CD8-positive, alpha-beta memory T cell (primary cell): ENCODE results near the gene SIM1. TPM values are rescaled to one million over a fixed set of nuclear protein-coding genes. Genes with fewer than 3 reads are reported as not detected.

Experiments used
- CTCF ChIA-PET: fragments of 350-600 bp; sonication (Branson Sonifier 250); formaldehyde crosslinking; loops from one replicate; lab custom pipeline; 2021; ENCODE audit warnings: antibody characterized with exemption; lab: Charles Lee
- POLR2A ChIA-PET: fragments of 350-600 bp; sonication (Branson Sonifier 250); formaldehyde crosslinking; loops from one replicate; lab custom pipeline; 2021; ENCODE audit warnings: antibody characterized with exemption; lab: Charles Lee
- DNase-seq, 5 donors: peaks; one replicate each; pipeline versions ENCODE4 v3.0.0 to v3.0.0-alpha.2; 2020 to 2022; ENCODE audit warnings: mixed read lengths in 1 of 5
- H3K27ac ChIP-seq: one replicate; pipeline ENCODE4 v1.7.0; 2013; ENCODE audit warnings: low read depth, mild to moderate bottlenecking, low read length, moderate library complexity
- H3K27me3 ChIP-seq: 2 replicates; pipeline ENCODE4 v1.7.0; 2013; ENCODE audit warnings: low read length, mild to moderate bottlenecking; ENCODE audit not compliant: insufficient read depth, poor library complexity, severe bottlenecking
- H3K36me3 ChIP-seq: 2 replicates; pipeline ENCODE4 v1.7.0; 2013; ENCODE audit warnings: mild to moderate bottlenecking, low read length, moderate library complexity; ENCODE audit not compliant: insufficient read depth
- H3K4me1 ChIP-seq: 2 replicates; pipeline ENCODE4 v1.7.0; 2013; ENCODE audit warnings: mild to moderate bottlenecking, low read length, moderate library complexity; ENCODE audit not compliant: insufficient read depth
- H3K4me3 ChIP-seq: 2 replicates; pipeline ENCODE4 v1.7.0; 2013; ENCODE audit warnings: mild to moderate bottlenecking, low read length
- H3K9me3 ChIP-seq: 2 replicates; pipeline ENCODE4 v1.7.0; 2013; ENCODE audit warnings: mild to moderate bottlenecking, low read length
- H3K27ac Mint-ChIP-seq, 8 donors: one replicate each; pipeline ENCODE4 v1.8.0; 2020 to 2021; ENCODE audit warnings: mixed read lengths in 8 of 8, mild to moderate bottlenecking in 6 of 8, inconsistent platforms in 3 of 8, moderate library complexity in 3 of 8
- H3K27me3 Mint-ChIP-seq, 2 donors: one replicate each; pipeline ENCODE4 v1.8.0; 2020 to 2021; ENCODE audit warnings: mixed read lengths in 2 of 2, mild to moderate bottlenecking in 1 of 2, moderate library complexity in 1 of 2
- H3K36me3 Mint-ChIP-seq, 3 donors: one replicate each; pipeline ENCODE4 v1.8.0; 2020 to 2021; ENCODE audit warnings: mixed read lengths in 3 of 3, inconsistent platforms in 1 of 3, mild to moderate bottlenecking in 1 of 3
- H3K4me1 Mint-ChIP-seq, 3 donors: one replicate each; pipeline ENCODE4 v1.8.0; 2020 to 2021; ENCODE audit warnings: mixed read lengths in 3 of 3, inconsistent platforms in 1 of 3, mild to moderate bottlenecking in 1 of 3
- H3K4me3 Mint-ChIP-seq, 7 donors: one replicate each; pipeline ENCODE4 v1.8.0; 2020 to 2021; ENCODE audit warnings: mixed read lengths in 7 of 7, mild to moderate bottlenecking in 6 of 7, moderate library complexity in 4 of 7, inconsistent platforms in 2 of 7
- H3K9me3 Mint-ChIP-seq, 5 donors: one replicate each; pipeline ENCODE4 v1.8.0; 2020 to 2022; ENCODE audit warnings: mixed read lengths in 5 of 5, mild to moderate bottlenecking in 3 of 5, moderate library complexity in 2 of 5, inconsistent platforms in 1 of 5
- polyA plus RNA-seq: library from polyadenylated mRNA; unstranded; fragments of 300-500 nt; fragmentation: Illumina TruSeq; gene quantifications from one replicate; pipeline ENCODE4 v1.2.3, GENCODE V29; 2021
- total RNA-seq, 2 experiments: library from RNA; stranded (reverse); gene quantifications; one replicate each; pipeline ENCODE4 v1.2.3, GENCODE V29; 2021

SIM1 gene
- total and polyA plus RNA-seq, 3 experiments from 2014 or later, result not detected

GRCh38 chr6:100475554-100476320, 11.0 kb upstream of the SIM1 start:
- CTCF ChIA-PET, result no interaction called here
- H3K9me3 Mint-ChIP-seq, result no peaks in the 10 kb centered on the region
- H3K27me3 Mint-ChIP-seq, result peaks cover 17 to 51% of the 10 kb centered on the region in 2 donors
- H3K27ac Mint-ChIP-seq, result no peak overlapping the region
- no peak overlapping the region for H3K4me3 ChIP-seq
- peaks cover 0 to 3% (median 0%) of the 10 kb centered on the region in 3 donors for H3K4me1 Mint-ChIP-seq
- H3K36me3 ChIP-seq, result no peaks in the 10 kb centered on the region
- peaks cover 10% of the 10 kb centered on the region for H3K27me3 ChIP-seq
- no peak overlapping the region for H3K27ac ChIP-seq
- H3K36me3 Mint-ChIP-seq, result no peaks in the 10 kb centered on the region
- no peaks in the 10 kb centered on the region for H3K4me1 ChIP-seq
- no peak overlapping the region for H3K4me3 Mint-ChIP-seq
- POLR2A ChIA-PET, result no interaction called here
- DNase-seq, result no peak
- H3K9me3 ChIP-seq, result no peaks in the 10 kb centered on the region

- Histone ChIP-seq H3K27ac (no peak overlapping the region), H3K27me3 (peaks cover 24% of the 10 kb centered on the region), H3K4me1 (no peaks in the 10 kb centered on the region), H3K4me3 (no peak overlapping the region), H3K36me3 (no peaks in the 10 kb centered on the region), H3K9me3 (no peaks in the 10 kb centered on the region)
- Mint-ChIP-seq H3K4me1 (peaks cover 0 to 3% (median 0%) of the 10 kb centered on the region in 3 donors), H3K36me3 (no peaks in the 10 kb centered on the region), H3K9me3 (peaks cover 0 to 5% (median 1%) of the 10 kb centered on the region in 5 donors), H3K27ac (no peak overlapping the region), H3K27me3 (peaks cover 36 to 71% of the 10 kb centered on the region in 2 donors), H3K4me3 (no peak overlapping the region)
- POLR2A ChIA-PET, result no interaction called here
- CTCF ChIA-PET, result no interaction called here
- no peak for DNase-seq
Measured at GRCh38 chr6:100473182-100473581, 8.5 kb upstream of the SIM1 start.

- H3K27ac Mint-ChIP-seq, result no peak overlapping the region
- ChIA-PET CTCF (no interaction called here), POLR2A (no interaction called here)
- Histone ChIP-seq H3K27me3 (peaks cover 27% of the 10 kb centered on the region), H3K4me3 (no peak overlapping the region), H3K4me1 (no peaks in the 10 kb centered on the region), H3K36me3 (no peaks in the 10 kb centered on the region), H3K9me3 (no peaks in the 10 kb centered on the region), H3K27ac (no peak overlapping the region)
- no peak for DNase-seq
- H3K4me3 Mint-ChIP-seq, result no peak overlapping the region
- peaks cover 3 to 7% (median 5%) of the 10 kb centered on the region in 3 donors for H3K4me1 Mint-ChIP-seq
- peaks cover 0 to 3% (median 0%) of the 10 kb centered on the region in 3 donors for H3K36me3 Mint-ChIP-seq
- H3K27me3 Mint-ChIP-seq, result peaks cover 41 to 76% of the 10 kb centered on the region in 2 donors
- H3K9me3 Mint-ChIP-seq, result peaks cover 0 to 10% (median 6%) of the 10 kb centered on the region in 5 donors
Measured at GRCh38 chr6:100472674-100473073, 8.0 kb upstream of the SIM1 start.

- Mint-ChIP-seq H3K4me3 (no peak overlapping the region), H3K27ac (no peak overlapping the region), H3K36me3 (peaks cover 0 to 8% (median 0%) of the 10 kb centered on the region in 3 donors), H3K9me3 (peaks cover 4 to 25% (median 17%) of the 10 kb centered on the region in 5 donors), H3K4me1 (peaks cover 6 to 20% (median 10%) of the 10 kb centered on the region in 3 donors), H3K27me3 (peaks cover 60 to 87% of the 10 kb centered on the region in 2 donors)
- Histone ChIP-seq H3K9me3 (no peaks in the 10 kb centered on the region), H3K4me1 (no peaks in the 10 kb centered on the region), H3K27ac (no peak overlapping the region), H3K36me3 (no peaks in the 10 kb centered on the region), H3K4me3 (no peak overlapping the region), H3K27me3 (peaks cover 46% of the 10 kb centered on the region)
- ChIA-PET POLR2A (no interaction called here), CTCF (no interaction called here)
- no peak for DNase-seq
Measured at GRCh38 chr6:100470422-100471120, 5.8 kb upstream of the SIM1 start.

- H3K4me1 ChIP-seq, result no peaks in the 10 kb centered on the region
- H3K36me3 Mint-ChIP-seq, result peaks cover 0 to 8% (median 0%) of the 10 kb centered on the region in 3 donors
- DNase-seq, result no peak
- H3K4me3 ChIP-seq, result no peak overlapping the region
- no peak overlapping the region for H3K4me3 Mint-ChIP-seq
- no peak overlapping the region for H3K27ac Mint-ChIP-seq
- no peaks in the 10 kb centered on the region for H3K9me3 ChIP-seq
- peaks cover 67 to 87% of the 10 kb centered on the region in 2 donors for H3K27me3 Mint-ChIP-seq
- peaks cover 55% of the 10 kb centered on the region for H3K27me3 ChIP-seq
- ChIA-PET CTCF (no interaction called here), POLR2A (no interaction called here)
- H3K27ac ChIP-seq, result no peak overlapping the region
- no peaks in the 10 kb centered on the region for H3K36me3 ChIP-seq
- peaks cover 10 to 23% (median 12%) of the 10 kb centered on the region in 3 donors for H3K4me1 Mint-ChIP-seq
- H3K9me3 Mint-ChIP-seq, result peaks cover 4 to 29% (median 21%) of the 10 kb centered on the region in 5 donors
Measured at GRCh38 chr6:100469101-100469859, 4.6 kb upstream of the SIM1 start.

GRCh38 chr6:100468016-100468622, 3.4 kb upstream of the SIM1 start:
- ChIA-PET CTCF (no interaction called here), POLR2A (no interaction called here)
- Mint-ChIP-seq H3K36me3 (peaks cover 0 to 12% (median 1%) of the 10 kb centered on the region in 3 donors), H3K4me1 (peaks cover 10 to 26% (median 12%) of the 10 kb centered on the region in 3 donors), H3K4me3 (peak overlapping the region in 1 of 7 donors; percentile 8), H3K9me3 (peaks cover 12 to 40% (median 27%) of the 10 kb centered on the region in 5 donors), H3K27me3 (peaks cover 78 to 89% of the 10 kb centered on the region in 2 donors), H3K27ac (peak overlapping the region in 1 of 8 donors; percentile 19)
- Histone ChIP-seq H3K27ac (no peak overlapping the region), H3K9me3 (no peaks in the 10 kb centered on the region), H3K27me3 (peaks cover 67% of the 10 kb centered on the region), H3K4me3 (no peak overlapping the region), H3K36me3 (no peaks in the 10 kb centered on the region), H3K4me1 (no peaks in the 10 kb centered on the region)
- no peak for DNase-seq

GRCh38 chr6:100467129-100468015, 2.7 kb upstream of the SIM1 start:
- Histone ChIP-seq H3K9me3 (no peaks in the 10 kb centered on the region), H3K27ac (no peak overlapping the region), H3K4me3 (no peak overlapping the region), H3K36me3 (no peaks in the 10 kb centered on the region), H3K4me1 (no peaks in the 10 kb centered on the region), H3K27me3 (peaks cover 74% of the 10 kb centered on the region)
- peak overlapping the region in 1 of 8 donors; percentile 19 for H3K27ac Mint-ChIP-seq
- peaks cover 83 to 89% of the 10 kb centered on the region in 2 donors for H3K27me3 Mint-ChIP-seq
- H3K4me1 Mint-ChIP-seq, result peaks cover 11 to 27% (median 12%) of the 10 kb centered on the region in 3 donors
- peak overlapping the region in 5 of 7 donors; percentile 20 to 81 (median 47) for H3K4me3 Mint-ChIP-seq
- POLR2A ChIA-PET, result no interaction called here
- CTCF ChIA-PET, result no interaction called here
- no peak for DNase-seq
- peaks cover 0 to 12% (median 1%) of the 10 kb centered on the region in 3 donors for H3K36me3 Mint-ChIP-seq
- peaks cover 17 to 45% (median 33%) of the 10 kb centered on the region in 5 donors for H3K9me3 Mint-ChIP-seq
